Nephron (organoid): ENCODE results near the gene MORN1.

Experiments used
- H3K27ac Mint-ChIP-seq, 3 experiments: 2 replicates each; pipeline ENCODE4 v1.8.0; 2020; ENCODE audit warnings: mixed read lengths in 3 of 3, mild to moderate bottlenecking in 2 of 3, moderate library complexity in 1 of 3
- H3K27me3 Mint-ChIP-seq: 2 replicates; pipeline ENCODE4 v1.8.0; 2021; ENCODE audit warnings: low read depth, mild to moderate bottlenecking, moderate library complexity, mixed read lengths
- H3K36me3 Mint-ChIP-seq: 2 replicates; pipeline ENCODE4 v1.8.0; 2020; ENCODE audit warnings: low read depth, mixed read lengths
- H3K4me1 Mint-ChIP-seq: 2 replicates; pipeline ENCODE4 v1.8.0; 2020; ENCODE audit warnings: mixed read lengths
- H3K4me3 Mint-ChIP-seq, 3 experiments: 2 replicates each; pipeline ENCODE4 v1.8.0; 2020; ENCODE audit warnings: mild to moderate bottlenecking in 3 of 3, mixed read lengths in 3 of 3, moderate library complexity in 2 of 3
- H3K9me3 Mint-ChIP-seq: 2 replicates; pipeline ENCODE4 v1.8.0; 2020; ENCODE audit warnings: mixed read lengths
- TF ChIP-seq, protein P1 (sequence below), 3 experiments: fragments of 200-600 bp; sonication (generic); IDR thresholded peaks; one replicate each; pipeline ENCODE4 v1.5.0; 2021; ENCODE audit warnings: antibody characterized with exemption in 3 of 3; ENCODE audit not compliant: unreplicated experiment in 3 of 3

MORN1 gene

DNA sequence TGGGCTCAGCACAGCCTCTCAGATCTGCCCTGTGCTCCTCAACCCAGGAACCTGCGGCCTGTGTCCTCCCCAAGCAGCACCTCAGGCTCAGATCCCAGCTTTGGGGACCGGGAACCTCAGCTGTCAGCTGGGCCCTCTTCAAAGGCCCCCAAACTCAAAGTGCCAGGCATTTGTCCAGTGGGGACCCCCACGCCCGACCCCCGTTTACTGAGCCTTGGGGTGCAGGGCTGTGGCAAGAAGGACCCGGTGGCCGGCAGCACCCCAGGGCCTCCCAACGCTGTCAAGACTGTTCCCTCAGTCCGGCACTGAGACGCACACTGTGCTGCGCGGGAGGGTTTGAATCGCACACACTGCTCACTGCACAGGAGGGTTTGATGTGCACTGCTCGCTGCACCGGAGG, 35.0 kb downstream of the MORN1 start:
- H3K27me3 Mint-ChIP-seq, result peaks cover 7% of the 10 kb centered on the region
- H3K9me3 Mint-ChIP-seq, result peaks cover 6% of the 10 kb centered on the region
- peaks cover 48% of the 10 kb centered on the region for H3K4me1 Mint-ChIP-seq
- H3K27ac Mint-ChIP-seq, result peak overlapping the region in 1 of 3 experiments; percentile 19
- H3K36me3 Mint-ChIP-seq, result peaks cover 17% of the 10 kb centered on the region
- H3K4me3 Mint-ChIP-seq, result no peak overlapping the region
- TF ChIP-seq, protein P1, sequence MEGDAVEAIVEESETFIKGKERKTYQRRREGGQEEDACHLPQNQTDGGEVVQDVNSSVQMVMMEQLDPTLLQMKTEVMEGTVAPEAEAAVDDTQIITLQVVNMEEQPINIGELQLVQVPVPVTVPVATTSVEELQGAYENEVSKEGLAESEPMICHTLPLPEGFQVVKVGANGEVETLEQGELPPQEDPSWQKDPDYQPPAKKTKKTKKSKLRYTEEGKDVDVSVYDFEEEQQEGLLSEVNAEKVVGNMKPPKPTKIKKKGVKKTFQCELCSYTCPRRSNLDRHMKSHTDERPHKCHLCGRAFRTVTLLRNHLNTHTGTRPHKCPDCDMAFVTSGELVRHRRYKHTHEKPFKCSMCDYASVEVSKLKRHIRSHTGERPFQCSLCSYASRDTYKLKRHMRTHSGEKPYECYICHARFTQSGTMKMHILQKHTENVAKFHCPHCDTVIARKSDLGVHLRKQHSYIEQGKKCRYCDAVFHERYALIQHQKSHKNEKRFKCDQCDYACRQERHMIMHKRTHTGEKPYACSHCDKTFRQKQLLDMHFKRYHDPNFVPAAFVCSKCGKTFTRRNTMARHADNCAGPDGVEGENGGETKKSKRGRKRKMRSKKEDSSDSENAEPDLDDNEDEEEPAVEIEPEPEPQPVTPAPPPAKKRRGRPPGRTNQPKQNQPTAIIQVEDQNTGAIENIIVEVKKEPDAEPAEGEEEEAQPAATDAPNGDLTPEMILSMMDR (IDR thresholded peaks at IDR 0.05; ENCODE audit: unreplicated experiment in 3 of 3), result no peak

- H3K27ac Mint-ChIP-seq, result peak overlapping the region in 2 of 3 experiments; percentile 35 to 80
- H3K9me3 Mint-ChIP-seq, result peaks cover 3% of the 10 kb centered on the region
- peaks cover 43% of the 10 kb centered on the region for H3K4me1 Mint-ChIP-seq
- H3K27me3 Mint-ChIP-seq, result peaks cover 8% of the 10 kb centered on the region
- H3K4me3 Mint-ChIP-seq, result no peak overlapping the region
- TF ChIP-seq, protein P1 (IDR thresholded peaks at IDR 0.05; ENCODE audit: unreplicated experiment in 3 of 3), result no peak
- peaks cover 11% of the 10 kb centered on the region for H3K36me3 Mint-ChIP-seq
Measured at GRCh38 chr1:2355373-2356261, 35.7 kb downstream of the MORN1 start.

GRCh38 chr1:2354511-2355372, 36.6 kb downstream of the MORN1 start:
- Mint-ChIP-seq H3K4me1 (peaks cover 41% of the 10 kb centered on the region), H3K27me3 (peaks cover 8% of the 10 kb centered on the region), H3K9me3 (no peaks in the 10 kb centered on the region), H3K27ac (peak overlapping the region in 2 of 3 experiments; percentile 35 to 80), H3K4me3 (no peak overlapping the region), H3K36me3 (peaks cover 5% of the 10 kb centered on the region)
- TF ChIP-seq, protein P1 (IDR thresholded peaks at IDR 0.05; ENCODE audit: unreplicated experiment in 3 of 3), result no peak

GRCh38 chr1:2353551-2354438, 37.6 kb downstream of the MORN1 start:
- peak overlapping the region in 2 of 3 experiments; percentile 38 to 73 for H3K27ac Mint-ChIP-seq

More at GRCh38 chr1:2353551-2354438, 37.6 kb downstream of the MORN1 start:
- peaks cover 49% of the 10 kb centered on the region for H3K4me1 Mint-ChIP-seq
- no peak overlapping the region for H3K4me3 Mint-ChIP-seq
- no peaks in the 10 kb centered on the region for H3K9me3 Mint-ChIP-seq
- peaks cover 8% of the 10 kb centered on the region for H3K27me3 Mint-ChIP-seq
- TF ChIP-seq, protein P1 (IDR thresholded peaks at IDR 0.05; ENCODE audit: unreplicated experiment in 3 of 3), result no peak
- H3K36me3 Mint-ChIP-seq, result no peaks in the 10 kb centered on the region
